ENCODE results near the gene ADAP1. TPM values are rescaled to one million over a fixed set of nuclear protein-coding genes. Genes with fewer than 3 reads are reported as not detected.

ADAP1 gene
- total RNA-seq, 1 experiment from 2014 or later = 8.3 TPM

GRCh38 chr7:867406-868188 is 86.9 kb downstream of the ADAP1 start:
- peak; percentile 98 for DNase-seq (ENCODE audit: low read depth)
- in situ Hi-C loops (cut with HindIII; ENCODE audit: low pct_unique_long_range_greater_than_20kb, low sequenced_read_pairs) = no loop called here

GRCh38 chr7:867001-867405 is 87.5 kb downstream of the ADAP1 start:
- DNase-seq (ENCODE audit: low read depth) = peak; percentile 92
- in situ Hi-C loops (cut with HindIII; ENCODE audit: low pct_unique_long_range_greater_than_20kb, low sequenced_read_pairs) = no loop called here

- DNase-seq (ENCODE audit: low read depth) = no peak
- in situ Hi-C loops (cut with HindIII; ENCODE audit: low pct_unique_long_range_greater_than_20kb, low sequenced_read_pairs) = no loop called here
These were observed 88.6 kb downstream of the ADAP1 start for GRCh38 chr7:865921-866320.

GRCh38 chr7:863106-863505 is 91.4 kb downstream of the ADAP1 start:
- no peak for DNase-seq (ENCODE audit: low read depth)
- in situ Hi-C loops (cut with HindIII; ENCODE audit: low pct_unique_long_range_greater_than_20kb, low sequenced_read_pairs) = no loop called here

- in situ Hi-C loops (cut with HindIII; ENCODE audit: low pct_unique_long_range_greater_than_20kb, low sequenced_read_pairs) = no loop called here
- DNase-seq (ENCODE audit: low read depth) = no peak
These were observed 92.3 kb downstream of the ADAP1 start for GRCh38 chr7:862157-862556.

GRCh38 chr7:861222-861621 is 93.3 kb downstream of the ADAP1 start:
- in situ Hi-C loops (cut with HindIII; ENCODE audit: low pct_unique_long_range_greater_than_20kb, low sequenced_read_pairs) = no loop called here
- no peak for DNase-seq (ENCODE audit: low read depth)

GRCh38 chr7:860149-860548 is 94.3 kb downstream of the ADAP1 start:
- no peak for DNase-seq (ENCODE audit: low read depth)
- in situ Hi-C loops (cut with HindIII; ENCODE audit: low pct_unique_long_range_greater_than_20kb, low sequenced_read_pairs) = no loop called here

- DNase-seq (ENCODE audit: low read depth) = peak; percentile 41
These were observed 95.0 kb downstream of the ADAP1 start for GRCh38 chr7:859359-860030.

GRCh38 chr7:857661-858060 is 96.8 kb downstream of the ADAP1 start:
- in situ Hi-C loops (cut with HindIII; ENCODE audit: low pct_unique_long_range_greater_than_20kb, low sequenced_read_pairs) = no loop called here
- DNase-seq (ENCODE audit: low read depth) = no peak

More at GRCh38 chr7:859359-860030, 95.0 kb downstream of the ADAP1 start:
- in situ Hi-C loops (cut with HindIII; ENCODE audit: low pct_unique_long_range_greater_than_20kb, low sequenced_read_pairs) = no loop called here

- no peak for DNase-seq (ENCODE audit: low read depth)
- in situ Hi-C loops (cut with HindIII; ENCODE audit: low pct_unique_long_range_greater_than_20kb, low sequenced_read_pairs) = no loop called here
These were observed 97.9 kb downstream of the ADAP1 start for GRCh38 chr7:856444-857095.

- in situ Hi-C loops (cut with HindIII; ENCODE audit: low pct_unique_long_range_greater_than_20kb, low sequenced_read_pairs) = no loop called here
- no peak for DNase-seq (ENCODE audit: low read depth)
These were observed 98.7 kb downstream of the ADAP1 start for GRCh38 chr7:855686-856369.

GRCh38 chr7:854118-854775 is 100.2 kb downstream of the ADAP1 start:
- in situ Hi-C loops (cut with HindIII; ENCODE audit: low pct_unique_long_range_greater_than_20kb, low sequenced_read_pairs) = no loop called here
- no peak for DNase-seq (ENCODE audit: low read depth)

- in situ Hi-C loops (cut with HindIII; ENCODE audit: low pct_unique_long_range_greater_than_20kb, low sequenced_read_pairs) = no loop called here
- DNase-seq (ENCODE audit: low read depth) = no peak
These were observed 100.9 kb downstream of the ADAP1 start for GRCh38 chr7:853366-854117.

GRCh38 chr7:851204-851603 is 103.3 kb downstream of the ADAP1 start:
- DNase-seq (ENCODE audit: low read depth) = no peak
- in situ Hi-C loops (cut with HindIII; ENCODE audit: low pct_unique_long_range_greater_than_20kb, low sequenced_read_pairs) = no loop called here

GRCh38 chr7:849781-850180 is 104.7 kb downstream of the ADAP1 start:
- in situ Hi-C loops (cut with HindIII; ENCODE audit: low pct_unique_long_range_greater_than_20kb, low sequenced_read_pairs) = no loop called here
- no peak for DNase-seq (ENCODE audit: low read depth)

- no peak for DNase-seq (ENCODE audit: low read depth)
- in situ Hi-C loops (cut with HindIII; ENCODE audit: low pct_unique_long_range_greater_than_20kb, low sequenced_read_pairs) = no loop called here
These were observed 105.3 kb downstream of the ADAP1 start for GRCh38 chr7:849145-849544.

Measured in Caki2 (cell line).